NCI-H446 (cell line): Measurements from ENCODE around the gene LINC00237.

Experiments
- DNase-seq, 2 experiments: peaks; one replicate each; lab custom pipeline; 2025; lab: John Stamatoyannopoulos, UW

The LINC00237 gene

DNA sequence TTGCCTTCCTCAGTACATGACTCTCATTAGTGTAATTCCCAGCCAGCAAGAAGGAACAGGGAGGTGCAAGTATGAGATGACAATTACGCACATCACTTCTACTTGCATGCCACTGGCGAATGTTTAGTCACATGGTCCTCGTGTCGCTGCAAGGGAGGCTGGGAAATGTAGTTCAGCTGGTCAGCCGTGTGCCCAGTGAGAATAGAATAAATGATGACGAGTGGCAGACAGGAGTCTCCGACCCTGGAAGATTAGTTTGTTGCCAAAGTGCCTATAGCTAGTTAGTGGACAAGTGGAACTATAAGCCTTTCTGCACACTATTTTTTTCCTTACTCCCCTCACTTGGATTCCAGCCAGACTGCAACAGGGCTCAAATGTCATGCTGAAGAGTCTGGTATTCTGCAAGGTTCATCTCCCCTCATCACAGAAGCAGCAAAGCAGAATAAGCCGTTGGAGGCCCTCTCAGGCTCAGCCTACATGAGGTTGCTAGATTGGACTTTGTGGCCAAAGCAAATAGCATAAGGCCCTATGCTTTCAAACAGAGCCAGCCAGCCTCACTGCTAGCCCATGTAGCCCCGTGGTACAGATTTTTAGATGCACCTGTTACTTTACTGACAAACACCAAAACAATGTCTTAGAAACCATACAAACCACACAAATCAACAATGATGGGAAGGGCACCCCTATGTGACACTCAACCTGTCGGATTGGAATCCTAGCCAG lies 9.7 kb downstream of the LINC00237 start:
- peak; percentile 36 to 54 for DNase-seq

DNA sequence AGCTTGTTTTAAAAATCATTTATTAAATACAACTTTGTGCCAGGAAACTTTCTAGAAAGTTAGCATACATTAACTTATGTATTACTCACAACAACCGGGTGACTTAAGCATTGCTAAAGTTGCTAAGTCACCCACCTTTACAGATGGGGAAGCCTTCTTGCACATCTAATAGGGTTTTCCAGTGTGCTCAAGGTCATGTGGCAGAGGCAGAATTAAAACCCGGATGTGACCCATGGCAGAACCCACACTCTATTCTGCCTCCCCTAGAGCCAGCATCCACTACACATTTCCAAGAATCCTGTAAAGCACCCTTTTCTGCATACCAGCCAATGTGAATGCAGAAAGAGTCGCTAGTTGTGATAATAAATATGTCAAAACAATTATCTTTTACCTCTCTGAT lies 13.4 kb downstream of the LINC00237 start:
- DNase-seq: no peak

DNA sequence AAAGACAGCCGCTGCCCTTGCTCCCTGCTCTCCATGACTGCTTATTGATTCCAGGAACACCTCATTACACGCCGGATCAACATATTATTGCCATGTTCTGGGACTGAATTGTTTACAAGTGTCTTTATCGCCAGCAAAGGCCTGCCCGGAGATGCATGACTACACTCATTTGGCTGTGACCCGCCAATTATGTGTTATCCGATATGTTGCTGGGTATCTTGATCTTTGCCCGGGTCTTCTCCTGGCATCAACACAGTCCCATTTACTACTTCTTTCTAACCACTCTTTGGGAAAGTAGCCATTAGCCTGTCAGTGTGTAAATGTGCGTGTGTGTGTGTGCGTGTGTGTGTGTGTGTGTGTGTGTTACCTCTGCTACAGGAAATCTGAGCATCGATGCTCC lies 15.4 kb downstream of the LINC00237 start:
- DNase-seq: no peak

DNA sequence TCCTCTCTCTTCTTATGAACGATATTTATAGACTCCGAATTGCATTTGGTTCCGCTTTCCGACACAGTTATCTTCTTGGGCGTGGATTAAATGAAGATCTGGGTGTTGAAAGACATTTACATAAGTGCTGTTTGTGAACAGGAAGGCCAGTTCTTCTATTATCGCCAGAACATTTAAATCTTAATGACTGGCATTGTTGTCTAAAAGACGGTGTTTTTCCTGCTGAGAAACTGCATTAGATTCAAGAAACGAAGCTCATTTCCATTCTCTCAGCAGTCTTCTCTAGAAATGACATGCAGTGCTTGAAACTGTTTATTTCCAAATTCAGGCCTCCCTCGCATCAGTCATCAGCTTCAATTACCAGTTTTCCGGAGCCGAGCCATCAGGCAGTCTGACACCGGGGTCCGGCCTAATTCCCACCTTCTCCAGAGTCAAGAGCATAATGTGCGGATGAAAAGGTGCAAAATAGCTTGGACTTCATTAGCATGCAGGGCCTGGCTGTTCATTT lies 16.0 kb downstream of the LINC00237 start:
- no peak for DNase-seq

DNA sequence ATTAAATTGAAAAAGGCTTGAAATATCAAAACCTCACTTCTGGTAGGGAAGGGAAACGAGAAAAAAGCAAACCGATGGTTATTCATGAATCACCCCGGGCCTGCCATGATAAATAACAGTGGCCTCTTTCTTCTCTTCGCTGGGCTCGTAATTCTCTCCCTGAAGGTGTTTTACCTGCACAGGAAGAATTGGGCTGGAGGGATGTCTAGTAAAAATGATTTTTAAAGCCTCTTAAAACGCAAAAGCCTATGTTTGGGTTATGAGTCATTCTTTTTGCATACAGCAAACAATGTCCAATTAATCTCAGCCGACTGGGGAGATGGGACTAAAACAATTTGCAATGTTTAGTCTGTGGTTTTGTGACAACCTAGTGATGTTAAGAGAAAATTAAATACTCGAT lies 16.8 kb downstream of the LINC00237 start:
- DNase-seq: no peak

DNA sequence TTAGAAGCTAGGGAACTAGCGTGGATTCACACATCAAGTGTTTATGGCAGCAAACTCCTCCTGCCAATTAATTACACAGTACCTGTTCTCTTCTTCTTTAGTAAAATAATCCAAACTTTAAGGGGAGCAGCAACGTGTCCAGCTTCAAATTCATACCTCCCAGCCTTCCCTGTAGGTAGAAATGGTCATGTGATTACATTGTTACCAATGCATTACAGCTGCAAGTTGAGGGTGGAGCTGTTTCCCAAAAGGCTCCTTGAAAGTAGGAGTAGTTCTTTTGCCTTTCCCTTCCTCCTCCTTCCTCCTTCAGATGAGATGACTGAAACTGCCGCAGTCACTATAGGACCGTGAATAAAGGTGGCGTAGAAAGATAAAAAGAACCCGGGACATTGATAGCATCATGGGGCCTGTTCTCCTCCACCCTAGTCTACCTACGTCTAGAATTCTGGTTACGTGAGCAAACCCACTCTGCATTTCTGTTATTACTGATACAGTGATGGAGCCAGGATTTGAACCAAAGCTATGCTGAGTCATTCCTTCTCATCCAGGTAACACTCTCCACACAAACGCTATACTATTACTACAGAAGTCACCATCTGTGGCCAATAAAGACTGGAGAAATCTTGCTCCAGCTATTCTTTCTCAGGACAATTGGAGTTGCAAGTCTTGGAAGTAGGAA lies 18.2 kb downstream of the LINC00237 start:
- DNase-seq: no peak

DNA sequence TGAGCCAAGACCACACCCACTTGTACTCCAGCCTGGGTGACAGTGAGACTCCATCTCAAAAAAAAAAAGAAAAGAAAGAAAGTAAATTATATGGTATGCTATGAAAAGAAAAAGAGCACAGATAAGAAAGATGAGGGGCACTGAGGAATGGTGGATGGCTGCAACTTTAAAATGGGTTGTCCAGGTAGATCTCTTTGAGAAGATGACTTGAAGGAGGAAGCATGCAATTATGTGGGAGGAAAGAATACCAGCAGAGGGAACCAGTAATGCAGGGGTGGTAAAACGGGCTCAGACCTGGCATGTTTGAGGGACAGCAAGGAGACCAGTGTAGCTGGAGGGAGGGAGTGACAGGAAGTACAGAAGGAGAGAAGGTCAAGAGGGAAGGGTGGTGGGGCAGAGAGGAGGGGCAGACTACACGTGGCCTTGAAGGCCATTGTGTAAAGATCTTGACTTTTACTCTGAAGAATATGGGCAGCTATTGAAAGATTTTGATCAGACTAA lies 22.3 kb downstream of the LINC00237 start:
- no peak for DNase-seq

DNA sequence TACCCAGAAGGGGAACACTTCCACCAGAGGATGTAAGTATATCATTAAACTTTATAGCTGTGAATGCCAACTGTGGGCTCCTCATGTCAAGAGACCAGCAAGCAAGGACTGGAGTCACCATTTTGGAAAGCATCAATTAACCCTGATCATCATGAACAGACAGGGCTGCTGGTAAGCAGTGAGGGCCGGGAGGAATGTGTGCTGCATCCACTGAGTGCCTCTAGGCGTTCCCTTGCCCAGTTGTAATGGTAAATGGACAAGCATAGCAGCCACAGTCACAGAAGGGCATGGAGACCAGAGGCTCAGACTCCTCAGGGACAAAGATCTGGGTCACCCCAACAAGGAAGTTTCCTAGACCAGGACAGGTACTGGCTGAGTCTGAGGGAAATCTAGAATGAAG lies 23.6 kb downstream of the LINC00237 start:
- no peak for DNase-seq

DNA sequence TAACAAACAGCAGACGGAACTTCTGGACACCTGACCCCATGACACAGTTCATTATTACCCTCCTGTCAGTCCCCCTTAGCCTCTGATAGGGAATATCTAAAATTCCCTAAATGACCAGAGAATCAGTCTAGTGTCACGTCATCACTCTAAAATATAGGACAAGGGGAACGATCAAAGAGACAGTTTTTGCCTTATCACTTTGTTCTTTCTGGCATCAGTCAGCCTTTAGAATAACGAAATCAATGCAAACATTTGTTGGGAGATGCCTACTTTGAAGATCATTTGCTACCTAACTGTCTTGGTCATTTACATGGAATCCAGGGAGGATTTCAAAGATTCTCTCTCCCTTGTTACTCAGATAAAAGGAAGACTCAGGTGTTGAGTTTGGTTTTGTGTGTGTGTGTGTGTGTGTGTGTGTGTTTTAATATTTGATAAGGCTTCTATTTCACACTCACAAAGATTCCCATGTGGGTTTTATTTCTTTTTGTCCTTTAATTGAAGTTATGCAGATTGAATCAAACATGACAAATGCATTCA lies 28.3 kb downstream of the LINC00237 start:
- no peak for DNase-seq

DNA sequence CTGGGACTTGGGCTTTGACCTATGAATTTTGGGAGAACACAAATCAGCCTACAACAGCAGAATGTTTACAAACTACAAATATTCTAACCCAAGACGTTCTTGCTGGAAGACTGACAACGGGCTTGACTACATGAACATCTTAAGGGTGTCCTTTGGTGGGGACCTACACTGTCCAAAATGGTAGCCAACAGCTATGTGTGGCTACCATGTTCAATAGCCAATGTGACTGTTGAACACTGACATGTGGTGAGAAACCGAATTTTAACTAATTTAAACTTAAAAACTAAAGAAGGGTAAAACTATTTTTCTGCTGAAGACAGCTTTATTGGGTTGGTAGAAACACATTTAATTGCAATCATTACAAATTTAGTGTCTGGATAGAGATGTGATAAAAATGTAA lies 30.1 kb downstream of the LINC00237 start:
- no peak for DNase-seq

DNA sequence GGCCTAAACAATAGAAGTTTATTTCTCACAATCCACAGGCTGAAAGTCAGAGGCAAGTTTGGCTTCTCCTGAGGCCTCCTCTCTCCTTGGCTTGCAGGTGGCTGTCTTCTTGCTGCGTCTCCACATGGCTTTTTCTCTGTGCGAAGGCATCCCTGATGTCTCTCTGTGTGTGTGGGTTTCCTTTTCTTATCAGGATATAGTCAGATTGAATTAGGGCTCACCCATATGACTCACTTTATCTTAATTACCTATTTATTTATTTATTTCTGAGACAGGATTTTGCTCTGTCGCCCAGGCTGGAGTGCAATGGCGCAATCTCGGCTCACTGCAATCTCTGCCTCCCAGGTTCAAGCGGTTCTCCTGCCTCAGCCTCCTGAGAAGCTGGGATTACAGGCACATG lies 30.7 kb downstream of the LINC00237 start:
- no peak for DNase-seq

DNA sequence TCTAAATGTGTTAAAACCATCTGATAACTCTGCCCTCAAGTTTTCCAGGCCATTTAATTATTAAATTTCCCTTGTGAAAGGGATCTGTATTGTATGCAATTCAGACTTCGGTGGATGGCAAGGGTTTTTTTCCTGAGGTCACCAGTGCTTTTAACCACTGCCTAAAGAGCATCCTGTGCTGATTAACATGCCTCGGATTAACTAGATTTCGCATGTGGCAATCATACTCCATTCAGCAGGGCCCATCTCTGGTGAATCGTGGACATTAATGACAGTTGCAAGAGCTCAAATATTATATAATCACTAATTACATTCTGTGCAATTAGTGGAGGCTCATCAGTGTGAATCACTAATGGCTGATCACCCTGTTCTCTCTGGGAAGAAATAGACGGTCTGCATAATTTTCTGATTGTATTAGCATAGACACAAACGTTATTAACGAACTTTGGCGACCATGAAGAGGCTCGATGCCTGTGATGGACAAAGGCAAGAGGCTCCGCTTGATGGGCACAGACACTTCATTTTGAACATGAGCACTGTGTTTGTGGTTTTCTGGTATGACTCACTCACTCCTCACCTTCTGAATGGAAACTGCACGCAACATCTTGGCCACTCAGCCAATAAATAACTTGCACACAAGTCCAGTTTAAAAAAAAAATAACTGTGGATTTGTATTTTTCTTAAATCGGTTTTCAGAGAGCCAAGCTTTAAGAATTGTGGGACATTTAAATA lies 31.4 kb downstream of the LINC00237 start:
- DNase-seq: no peak

DNA sequence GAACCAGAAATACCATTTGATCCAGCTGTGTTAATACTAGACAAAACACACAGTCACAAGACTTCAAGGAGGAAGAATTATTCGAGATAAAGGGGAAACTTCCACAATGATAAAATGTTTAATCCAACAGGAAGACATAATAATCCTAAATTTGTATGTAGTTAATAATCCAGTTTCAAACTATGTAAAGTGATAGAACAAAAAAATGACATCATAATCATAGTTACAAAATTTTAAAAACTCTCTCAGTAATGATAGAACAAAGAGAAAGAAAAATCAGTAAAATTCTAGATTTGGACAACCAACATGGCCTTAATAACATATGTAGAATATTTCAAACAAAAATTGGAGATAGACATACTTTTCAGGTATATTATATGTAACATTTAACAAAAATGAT lies 38.9 kb downstream of the LINC00237 start:
- no peak for DNase-seq

DNA sequence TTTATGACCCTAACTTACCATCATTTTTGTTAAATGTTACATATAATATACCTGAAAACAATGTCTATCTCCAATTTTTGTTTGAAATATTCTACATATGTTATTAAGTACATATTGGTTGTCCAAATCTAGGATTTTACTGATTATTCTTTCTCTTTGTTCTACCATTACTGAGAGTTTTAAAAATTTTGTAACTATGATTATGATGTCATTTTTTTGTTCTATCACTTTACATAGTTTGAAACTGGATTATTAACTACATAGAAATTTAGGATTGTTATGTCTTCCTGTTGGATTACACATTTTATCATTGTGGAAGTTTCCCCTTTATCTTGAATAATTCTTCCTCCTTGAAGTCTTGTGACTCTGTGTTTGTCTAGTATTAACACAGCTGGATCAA lies 41.2 kb downstream of the LINC00237 start:
- DNase-seq: no peak

DNA sequence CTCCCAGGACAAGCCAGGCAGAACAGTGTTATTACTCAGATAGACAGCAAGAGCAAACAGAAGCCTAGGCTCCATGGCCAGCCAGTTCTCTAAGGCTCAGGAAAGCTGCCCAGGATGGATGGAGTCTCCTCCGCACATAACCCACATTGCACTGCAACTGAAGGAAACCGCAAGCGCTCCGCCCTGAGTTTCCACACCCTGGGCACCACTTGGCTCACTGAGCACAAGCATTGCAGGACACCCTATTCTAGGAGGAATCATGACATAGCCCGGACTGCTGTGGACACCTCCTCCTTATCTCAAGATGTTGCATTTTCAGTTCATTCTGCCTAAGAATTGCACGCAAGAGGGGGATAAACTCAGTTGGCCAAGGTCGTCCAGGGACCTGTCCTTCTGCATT lies 42.9 kb downstream of the LINC00237 start:
- no peak for DNase-seq

DNA sequence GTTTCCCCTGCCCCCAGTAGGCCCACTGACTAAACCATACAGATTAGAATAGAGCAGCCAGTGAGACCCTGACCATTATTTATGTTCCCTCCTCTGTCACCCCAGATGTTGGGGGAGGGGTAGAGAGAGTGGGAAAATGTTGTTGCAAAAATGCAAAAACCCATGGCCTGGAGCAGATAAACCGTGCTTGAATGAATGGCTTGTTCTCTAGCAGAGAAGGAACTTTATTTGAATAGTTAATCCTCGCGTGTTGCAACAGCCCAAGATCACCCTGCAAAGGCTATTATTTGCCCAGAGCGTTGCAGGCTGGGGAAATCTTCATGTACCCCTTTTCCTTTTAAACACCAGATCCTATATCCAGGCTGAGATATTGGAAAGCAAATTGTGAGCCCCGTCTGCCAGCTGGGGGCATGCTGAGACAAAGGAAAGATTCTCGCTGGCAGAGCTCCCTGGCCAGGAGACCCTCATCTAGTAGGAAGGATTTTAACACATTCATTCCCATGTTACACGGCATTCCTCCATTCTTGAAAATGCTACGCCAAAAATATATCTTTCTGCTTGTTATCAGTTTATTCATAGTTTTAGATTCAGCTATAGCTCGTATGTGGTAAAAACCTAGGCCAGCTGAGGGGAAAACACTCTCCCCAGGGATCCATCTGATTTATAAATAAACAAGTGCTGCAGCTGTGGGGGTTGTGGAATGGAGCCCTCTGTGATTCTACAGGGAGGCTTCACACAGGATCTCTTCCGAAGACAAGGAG lies 53.0 kb downstream of the LINC00237 start:
- no peak for DNase-seq

DNA sequence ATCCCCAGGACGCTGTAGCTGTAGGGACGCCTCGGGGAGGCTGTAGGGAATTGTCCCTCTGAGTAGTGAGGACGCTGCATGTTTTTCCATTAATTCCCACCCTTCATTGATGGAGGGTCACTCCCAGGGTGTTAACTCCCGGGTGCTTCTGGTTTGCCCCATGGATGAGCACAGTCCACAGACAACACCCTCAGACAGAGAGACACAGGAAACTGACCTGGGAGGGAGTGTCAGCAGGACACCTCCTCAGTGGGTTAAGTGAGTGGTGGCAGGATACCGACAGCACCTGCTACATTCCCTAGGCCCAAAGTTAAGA lies 53.5 kb downstream of the LINC00237 start:
- no peak for DNase-seq

DNA sequence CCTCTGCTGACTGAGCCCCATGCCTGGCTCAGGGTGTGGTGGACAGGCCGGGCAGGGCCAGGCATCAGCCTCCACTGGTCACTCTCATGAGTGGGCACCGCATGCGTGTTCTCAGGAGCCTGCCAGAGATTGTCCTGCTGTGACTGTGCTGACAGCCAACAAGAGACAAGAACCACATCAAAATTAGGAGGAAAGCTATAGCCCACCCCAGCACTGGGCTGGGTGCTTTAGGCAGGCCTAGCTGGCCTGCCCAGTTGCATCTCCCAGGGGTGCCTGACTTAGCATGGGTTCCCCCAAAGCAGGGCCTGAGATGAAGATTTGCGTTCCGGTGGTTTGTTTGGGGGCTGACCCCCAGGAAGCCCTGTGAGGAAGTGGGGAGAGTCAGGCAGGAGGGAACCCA lies 53.9 kb downstream of the LINC00237 start:
- no peak for DNase-seq

DNA sequence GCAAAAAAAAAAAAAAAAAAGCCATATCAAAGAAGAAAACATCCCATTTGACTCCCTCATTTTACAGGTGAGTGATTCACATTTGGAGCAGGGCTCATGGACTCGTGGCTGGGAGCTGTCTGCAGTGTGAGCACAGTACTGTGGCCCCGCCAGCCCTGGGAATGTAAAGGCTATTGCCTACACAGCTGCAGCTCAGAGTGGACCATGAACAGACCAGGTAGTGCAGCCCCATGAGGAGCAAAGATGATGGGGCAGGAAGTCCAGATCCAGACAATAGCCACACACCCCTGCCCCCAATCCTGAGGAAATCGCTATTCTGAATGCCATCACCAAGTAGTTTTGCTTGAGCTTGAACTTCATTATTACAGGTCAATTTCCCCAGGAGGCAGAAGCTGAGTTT lies 55.4 kb downstream of the LINC00237 start:
- no peak for DNase-seq

DNA sequence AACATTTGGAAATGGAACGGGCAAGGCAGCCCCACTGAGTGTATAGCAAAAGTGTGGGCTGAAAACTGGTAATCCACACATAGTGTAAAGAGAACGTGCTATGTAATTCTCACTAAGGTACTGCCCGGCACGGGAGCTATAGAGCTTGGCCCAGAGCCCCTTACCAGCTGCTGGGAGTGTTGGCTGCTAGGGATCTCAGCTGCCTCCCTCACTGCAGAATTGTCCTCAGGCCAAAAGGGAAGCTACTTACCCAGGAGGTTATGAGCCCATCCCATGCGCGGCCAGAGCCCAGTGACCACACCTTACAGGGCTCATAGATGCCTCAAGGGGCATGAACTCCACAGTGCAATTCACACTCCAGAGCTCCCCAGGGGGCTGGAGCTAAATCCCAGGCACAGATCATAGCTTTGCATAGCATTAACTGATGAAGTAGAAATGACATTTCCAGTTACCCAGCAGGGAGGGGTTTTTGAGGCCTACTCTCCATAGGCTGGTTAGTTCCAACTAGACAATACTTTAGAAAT lies 56.8 kb downstream of the LINC00237 start:
- no peak for DNase-seq

DNA sequence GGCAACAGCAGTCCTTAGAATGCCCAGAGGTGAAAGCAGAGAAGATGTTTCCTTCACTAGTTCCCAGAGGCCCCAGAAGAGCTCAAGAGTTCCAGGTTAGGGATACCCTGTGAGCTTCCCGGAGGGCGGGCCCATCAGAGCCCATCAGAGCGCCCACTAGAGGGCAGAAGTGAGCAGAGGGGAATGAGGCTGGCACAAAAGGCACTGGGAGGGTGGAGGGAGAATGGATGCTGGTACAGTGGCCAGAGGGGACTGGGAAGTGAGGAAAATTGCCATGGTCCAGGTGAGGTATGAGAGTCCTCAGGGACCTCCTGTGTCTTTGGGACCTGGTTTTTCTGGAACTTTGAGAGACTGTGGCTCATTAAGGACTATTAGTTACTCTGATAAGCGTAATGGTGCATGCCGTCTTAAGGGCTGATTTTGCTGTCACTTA lies 57.3 kb downstream of the LINC00237 start:
- DNase-seq: peak in 1 of 2 experiments; percentile 41

DNA sequence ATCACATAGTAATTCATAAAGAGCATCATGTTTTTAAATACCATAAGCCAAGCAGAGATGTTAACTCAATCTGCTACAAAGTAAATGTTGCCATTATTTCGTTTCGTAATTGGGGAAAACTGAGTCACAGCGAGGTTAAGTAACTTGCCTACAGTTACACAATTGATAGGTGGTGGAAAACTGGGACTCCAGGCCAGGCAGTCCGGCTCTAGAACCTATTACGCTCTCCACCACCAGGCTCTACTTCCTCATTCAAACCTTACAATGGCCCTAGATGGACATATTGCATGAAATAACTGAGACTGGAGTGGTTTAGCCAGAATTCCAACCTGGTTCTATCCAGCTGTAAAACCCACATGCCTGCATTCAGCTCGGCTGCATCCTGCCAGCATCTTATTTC lies 58.2 kb downstream of the LINC00237 start:
- no peak for DNase-seq
